ENCODE data around the gene RPL32.
"Not testable (repeated sequence)": the region's sequence is repeated elsewhere in the genome, so short reads cannot be mapped to it uniquely, and the experiment has no call there.

RPL32 gene

GRCh38 chr3:12793701-12794100 is 47.7 kb downstream of the RPL32 start:
- no peak overlapping the region for H3K4me3 ChIP-seq (ENCODE audit: control insufficient read depth, low read depth, low read length)
- TF ChIP-seq CTCF (IDR thresholded peaks at IDR 0.05; ENCODE audit: control insufficient read depth, insufficient read depth, low read depth, low read length, missing control alignments) = no peak
- DNase-seq (ENCODE audit: low read depth) = no peak

GRCh38 chr3:12791430-12791829 is 49.9 kb downstream of the RPL32 start:
- DNase-seq (ENCODE audit: low read depth) = no peak
- TF ChIP-seq CTCF (IDR thresholded peaks at IDR 0.05; ENCODE audit: control insufficient read depth, insufficient read depth, low read depth, low read length, missing control alignments) = no peak
- H3K4me3 ChIP-seq (ENCODE audit: control insufficient read depth, low read depth, low read length) = no peak overlapping the region

- not testable (repeated sequence) for DNase-seq (ENCODE audit: low read depth); H3K4me3 ChIP-seq (ENCODE audit: control insufficient read depth, low read depth, low read length)
Observed at GRCh38 chr3:12787967-12788690, 53.2 kb downstream of the RPL32 start.

GRCh38 chr3:12787346-12787745 is 54.0 kb downstream of the RPL32 start:
- not testable (repeated sequence) for H3K4me3 ChIP-seq (ENCODE audit: control insufficient read depth, low read depth, low read length); DNase-seq (ENCODE audit: low read depth)
- TF ChIP-seq CTCF (IDR thresholded peaks at IDR 0.05; ENCODE audit: control insufficient read depth, insufficient read depth, low read depth, low read length, missing control alignments) = peak; percentile 62

- DNase-seq (ENCODE audit: low read depth) = no peak
- TF ChIP-seq CTCF (IDR thresholded peaks at IDR 0.05; ENCODE audit: control insufficient read depth, insufficient read depth, low read depth, low read length, missing control alignments) = no peak
- H3K4me3 ChIP-seq (ENCODE audit: control insufficient read depth, low read depth, low read length) = no peak overlapping the region
Observed at GRCh38 chr3:12785096-12785495, 56.3 kb downstream of the RPL32 start.

Data from AG09309 (cell line).